Measurements from ENCODE around the gene LCE6A. TPM values are rescaled to one million over a fixed set of nuclear protein-coding genes. Genes with fewer than 3 reads are reported as not detected.

LCE6A gene
- total RNA-seq, 2 experiments from 2014 or later: not detected

DNA sequence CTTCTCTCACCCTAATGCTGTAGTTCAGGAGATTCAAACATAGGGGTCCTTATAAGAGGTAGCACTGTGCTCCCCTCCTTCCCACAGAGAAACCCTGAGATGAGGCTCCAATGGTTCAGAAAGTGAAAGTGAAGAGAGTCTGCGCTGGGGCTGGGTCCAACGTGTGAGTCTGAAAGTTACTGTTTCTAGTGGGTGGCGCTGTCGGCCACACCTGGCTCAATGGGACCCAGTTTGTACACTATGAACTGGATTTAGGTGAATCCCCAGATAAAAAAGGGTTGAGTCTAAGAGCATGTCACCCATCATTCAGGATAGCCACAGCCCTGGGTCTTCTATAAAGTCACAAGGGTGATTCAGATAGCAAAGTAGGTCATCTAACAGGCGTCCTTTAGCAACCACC lies 38.3 kb downstream of the LCE6A start:
- Mint-ChIP-seq H3K4me1 (peaks cover 3% of the 10 kb centered on the region), H3K36me3 (ENCODE audit: low read depth) (no peaks in the 10 kb centered on the region), H3K4me3 (no peak overlapping the region), H3K9me3 (no peaks in the 10 kb centered on the region), H3K27ac (no peak overlapping the region), H3K27me3 (peaks cover 4% of the 10 kb centered on the region)
- POLR2A ChIA-PET: no interaction called here
- no peak for DNase-seq
- CTCF ChIA-PET: no interaction called here

DNA sequence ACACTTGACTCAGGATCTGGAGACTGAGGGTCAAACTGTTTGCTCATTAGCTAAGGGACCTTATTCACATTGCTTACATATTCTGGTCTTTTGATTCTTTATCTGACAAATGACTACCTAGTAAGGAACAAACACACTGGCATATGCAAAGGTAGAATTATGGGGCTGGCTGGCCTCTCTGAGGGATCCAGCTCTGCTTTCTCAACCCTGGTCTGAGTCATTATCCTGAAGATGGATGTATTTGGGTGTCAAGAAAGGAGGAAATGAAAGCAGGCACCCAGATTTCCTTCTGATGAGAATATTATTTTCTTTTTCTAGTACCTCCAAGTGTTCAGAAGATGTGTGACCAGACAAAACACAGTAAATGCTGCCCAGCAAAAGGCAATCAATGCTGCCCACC lies 41.4 kb downstream of the LCE6A start:
- ChIA-PET CTCF (no interaction called here), POLR2A (no interaction called here)
- Mint-ChIP-seq H3K27me3 (peaks cover 9% of the 10 kb centered on the region), H3K4me1 (peaks cover 3% of the 10 kb centered on the region), H3K9me3 (no peaks in the 10 kb centered on the region), H3K36me3 (ENCODE audit: low read depth) (no peaks in the 10 kb centered on the region), H3K27ac (no peak overlapping the region), H3K4me3 (no peak overlapping the region)
- no peak for DNase-seq

DNA sequence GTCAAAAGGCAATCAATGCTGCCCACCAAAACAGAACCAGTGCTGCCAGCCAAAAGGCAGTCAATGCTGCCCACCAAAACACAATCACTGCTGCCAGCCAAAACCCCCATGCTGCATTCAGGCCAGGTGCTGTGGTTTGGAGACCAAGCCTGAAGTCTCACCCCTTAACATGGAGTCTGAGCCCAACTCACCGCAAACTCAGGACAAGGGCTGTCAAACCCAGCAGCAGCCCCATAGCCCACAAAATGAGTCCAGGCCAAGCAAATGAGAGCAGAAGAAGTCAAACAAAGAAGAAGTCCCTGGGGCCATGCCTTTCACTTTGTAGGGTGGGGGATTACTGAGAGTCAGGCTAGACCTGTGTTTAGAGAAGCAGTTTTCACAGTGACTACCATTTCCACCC lies 41.9 kb downstream of the LCE6A start:
- POLR2A ChIA-PET: no interaction called here
- H3K9me3 Mint-ChIP-seq: no peaks in the 10 kb centered on the region

GRCh38 chr1:152884966-152885624 lies 42.4 kb downstream of the LCE6A start:
- POLR2A ChIA-PET: no interaction called here

More for the DNA sequence above, 41.9 kb downstream of the LCE6A start:
- H3K4me3 Mint-ChIP-seq: no peak overlapping the region
- CTCF ChIA-PET: no interaction called here
- H3K4me1 Mint-ChIP-seq: peaks cover 3% of the 10 kb centered on the region
- no peaks in the 10 kb centered on the region for H3K36me3 Mint-ChIP-seq (ENCODE audit: low read depth)
- H3K27me3 Mint-ChIP-seq: peaks cover 11% of the 10 kb centered on the region
- H3K27ac Mint-ChIP-seq: no peak overlapping the region
- DNase-seq: no peak

GRCh38 chr1:152886085-152886484 lies 43.4 kb downstream of the LCE6A start:
- H3K4me3 Mint-ChIP-seq: no peak overlapping the region
- DNase-seq: no peak
- no peaks in the 10 kb centered on the region for H3K9me3 Mint-ChIP-seq
- ChIA-PET POLR2A (no interaction called here), CTCF (no interaction called here)
- no peaks in the 10 kb centered on the region for H3K4me1 Mint-ChIP-seq
- no peaks in the 10 kb centered on the region for H3K36me3 Mint-ChIP-seq (ENCODE audit: low read depth)
- peaks cover 24% of the 10 kb centered on the region for H3K27me3 Mint-ChIP-seq
- H3K27ac Mint-ChIP-seq: no peak overlapping the region

More at GRCh38 chr1:152884966-152885624, 42.4 kb downstream of the LCE6A start:
- Mint-ChIP-seq H3K36me3 (ENCODE audit: low read depth) (no peaks in the 10 kb centered on the region), H3K4me3 (no peak overlapping the region), H3K9me3 (no peaks in the 10 kb centered on the region), H3K4me1 (peaks cover 3% of the 10 kb centered on the region), H3K27ac (no peak overlapping the region), H3K27me3 (peaks cover 17% of the 10 kb centered on the region)
- DNase-seq: no peak
- CTCF ChIA-PET: no interaction called here

GRCh38 chr1:152886758-152887409 lies 44.2 kb downstream of the LCE6A start:
- H3K36me3 Mint-ChIP-seq (ENCODE audit: low read depth): no peaks in the 10 kb centered on the region
- CTCF ChIA-PET: interaction anchor here (0.6 kb wide), 1 partner anchor 160 kb away, joined by 3 read pairs; no protein-coding TSS in a partner anchor
- no peaks in the 10 kb centered on the region for H3K9me3 Mint-ChIP-seq
- no peak for DNase-seq
- H3K4me1 Mint-ChIP-seq: no peaks in the 10 kb centered on the region
- H3K27ac Mint-ChIP-seq: no peak overlapping the region
- POLR2A ChIA-PET: no interaction called here
- H3K4me3 Mint-ChIP-seq: no peak overlapping the region
- H3K27me3 Mint-ChIP-seq: peaks cover 27% of the 10 kb centered on the region

- peaks cover 35% of the 10 kb centered on the region for H3K27me3 Mint-ChIP-seq
- CTCF ChIA-PET: no interaction called here
Observed at GRCh38 chr1:152888126-152888525, 45.5 kb downstream of the LCE6A start.

More at GRCh38 chr1:152888126-152888525, 45.5 kb downstream of the LCE6A start:
- no peaks in the 10 kb centered on the region for H3K9me3 Mint-ChIP-seq
- no peak overlapping the region for H3K27ac Mint-ChIP-seq
- H3K4me1 Mint-ChIP-seq: no peaks in the 10 kb centered on the region
- H3K4me3 Mint-ChIP-seq: no peak overlapping the region
- no peak for DNase-seq
- H3K36me3 Mint-ChIP-seq (ENCODE audit: low read depth): no peaks in the 10 kb centered on the region
- POLR2A ChIA-PET: no interaction called here

Other genes starting within 250 kb of the LCE6A start
- gene LCE3C, start 242.6 kb upstream of the LCE6A start, total RNA-seq: not detected
- not detected for gene LCE3B, start 229.0 kb upstream of the LCE6A start, total RNA-seq
- not detected for gene LCE3A, start 219.8 kb upstream of the LCE6A start, total RNA-seq
- gene LCE2D, start 179.5 kb upstream of the LCE6A start, total RNA-seq: not detected
- gene LCE2C, start 167.6 kb upstream of the LCE6A start, total RNA-seq: not detected
- not detected for gene LCE2B, start 156.7 kb upstream of the LCE6A start, total RNA-seq
- gene LCE2A, start 144.5 kb upstream of the LCE6A start, total RNA-seq: not detected
- not detected for gene LCE4A, start 134.7 kb upstream of the LCE6A start, total RNA-seq
- not detected for gene KPRP, start 84.8 kb upstream of the LCE6A start, total RNA-seq
- gene LCE1F, start 67.7 kb upstream of the LCE6A start, total RNA-seq: not detected
- not detected for gene LCE1E, start 56.6 kb upstream of the LCE6A start, total RNA-seq
- gene LCE1D, start 46.1 kb upstream of the LCE6A start, total RNA-seq: not detected
- not detected for gene LCE1C, start 36.2 kb upstream of the LCE6A start, total RNA-seq
- gene LCE1B, start 30.9 kb upstream of the LCE6A start, total RNA-seq: not detected
- gene LCE1A, start 15.4 kb upstream of the LCE6A start, total RNA-seq: not detected
- gene LCE7A, start 17.1 kb downstream of the LCE6A start, total RNA-seq: not detected
- not detected for gene SMCP, start 35.5 kb downstream of the LCE6A start, total RNA-seq
- not detected for gene IVL, start 65.7 kb downstream of the LCE6A start, total RNA-seq
- gene SPRR5, start 104.3 kb downstream of the LCE6A start, total RNA-seq: not detected
- gene SPRR4, start 127.8 kb downstream of the LCE6A start, total RNA-seq: not detected
- not detected for gene SPRR1A, start 141.2 kb downstream of the LCE6A start, total RNA-seq
- gene SPRR3, start 158.9 kb downstream of the LCE6A start, total RNA-seq: not detected
- not detected for gene SPRR1B, start 188.3 kb downstream of the LCE6A start, total RNA-seq
- gene SPRR2D, start 198.3 kb downstream of the LCE6A start, total RNA-seq: not detected
- gene SPRR2A, start 214.7 kb downstream of the LCE6A start, total RNA-seq: not detected
- gene SPRR2B, start 228.8 kb downstream of the LCE6A start, total RNA-seq: not detected